GM15510 (cell line): Measurements from ENCODE around the gene SFXN5.

Experiments
- POLR2A ChIP-seq: IDR thresholded peaks from 3 replicates; pipeline ENCODE4 v1.6.1; 2011; ENCODE audit warnings: borderline replicate concordance; ENCODE audit not compliant: insufficient read length; ENCODE audit errors: extremely low read depth

The SFXN5 gene

DNA sequence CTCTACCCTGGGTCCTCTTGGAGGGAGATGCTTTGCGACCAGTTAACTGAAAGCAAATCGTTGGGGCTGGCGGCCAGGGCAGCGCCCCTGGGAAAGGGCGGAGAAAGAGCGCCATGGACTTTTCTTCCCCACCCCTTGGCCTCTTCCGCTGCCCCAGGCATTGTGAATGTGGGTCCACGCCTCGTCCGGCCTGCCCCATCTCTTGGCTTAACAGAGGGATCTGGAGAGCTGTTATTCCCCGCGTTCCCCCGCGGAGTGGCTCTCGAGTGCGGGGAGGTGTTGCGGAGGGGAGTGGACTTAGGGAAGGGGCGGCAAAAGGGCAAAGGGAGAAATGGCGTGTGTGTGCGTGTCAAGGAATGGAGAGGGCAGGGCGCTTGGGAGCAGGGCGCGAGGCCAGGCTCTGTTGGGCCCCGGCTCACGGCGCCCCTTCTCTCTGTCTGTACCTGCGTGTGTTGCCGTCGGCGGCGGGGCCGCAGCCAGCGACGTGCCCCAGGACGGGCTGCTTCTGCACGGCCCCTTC is 147.6 kb downstream of the SFXN5 start:
- TF ChIP-seq POLR2A, result no peak

DNA sequence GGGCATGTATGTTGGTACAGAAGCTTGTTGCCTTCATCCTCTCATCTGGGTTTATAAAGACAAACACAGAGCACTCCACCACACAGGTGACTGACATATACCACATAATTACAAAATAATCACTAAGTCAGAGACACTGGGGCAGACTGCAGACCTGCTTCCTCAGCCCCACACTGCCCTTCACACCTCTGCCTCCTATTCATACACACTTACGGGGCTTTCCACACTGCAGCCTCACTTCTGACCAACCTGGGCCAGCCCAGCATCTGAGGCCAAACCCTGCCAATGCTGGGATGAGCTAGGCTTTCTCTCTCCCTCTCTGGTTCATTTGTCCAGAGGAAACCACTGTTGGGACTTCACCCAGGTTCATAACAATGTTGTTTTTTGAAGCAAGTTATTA is 149.7 kb downstream of the SFXN5 start:
- no peak for TF ChIP-seq POLR2A

- no peak for TF ChIP-seq POLR2A
Observed at GRCh38 chr2:72921088-72921851, 150.2 kb downstream of the SFXN5 start.

GRCh38 chr2:72920318-72921087 is 151.0 kb downstream of the SFXN5 start:
- no peak for TF ChIP-seq POLR2A

DNA sequence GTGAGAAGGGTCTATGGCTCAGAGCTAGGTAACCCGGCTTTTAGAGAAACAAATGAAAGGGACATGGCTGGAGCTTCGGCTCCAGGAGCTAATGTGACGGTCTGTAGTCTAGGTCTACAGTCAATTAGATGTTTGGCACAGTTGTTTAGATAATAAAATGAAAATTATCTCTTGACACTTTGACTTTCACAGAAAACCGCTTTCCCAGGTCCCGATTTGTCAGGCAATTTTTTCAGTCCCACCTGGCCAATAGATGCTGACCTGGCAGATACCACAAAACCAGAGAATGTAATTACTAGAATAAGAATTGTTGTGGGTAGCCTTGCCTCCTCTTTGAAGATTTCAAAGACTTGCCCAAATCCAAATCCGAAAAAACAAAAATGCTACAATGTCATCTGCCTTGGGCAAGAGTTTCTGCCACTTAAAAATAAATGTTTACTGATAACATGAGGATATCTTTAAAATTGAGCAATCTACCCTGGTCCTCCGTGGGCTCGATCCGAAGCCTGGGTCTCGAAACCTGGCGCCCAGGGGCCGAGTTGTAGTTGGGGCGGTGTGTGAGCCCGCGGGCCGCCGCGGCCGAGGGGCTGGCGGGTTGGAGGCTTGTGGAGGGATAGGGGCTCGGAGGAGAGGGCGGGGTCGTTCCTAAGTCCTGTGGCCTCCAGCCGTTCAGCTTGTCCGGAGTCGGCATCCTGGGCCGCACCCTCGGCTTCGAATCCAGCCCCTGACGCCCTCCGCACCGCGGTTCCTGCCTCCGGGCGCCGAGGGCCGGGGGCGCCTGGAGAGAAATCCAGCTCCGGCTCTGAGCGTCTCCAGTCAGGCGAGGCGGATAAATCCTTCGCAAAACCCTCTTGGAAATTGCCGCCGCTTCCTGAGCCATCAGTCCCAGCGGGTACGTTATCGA is 151.8 kb downstream of the SFXN5 start:
- TF ChIP-seq POLR2A, result no peak

- TF ChIP-seq POLR2A, result no peak
Observed at GRCh38 chr2:72917877-72918553, 153.5 kb downstream of the SFXN5 start.

- peak; percentile 17 for TF ChIP-seq POLR2A
Observed at GRCh38 chr2:72917138-72917876, 154.2 kb downstream of the SFXN5 start, which contains the start of gene EMX1. EMX1 (plus strand) TSS chr2:72917519; CDS start chr2:72917853, 334 bp downstream.

DNA sequence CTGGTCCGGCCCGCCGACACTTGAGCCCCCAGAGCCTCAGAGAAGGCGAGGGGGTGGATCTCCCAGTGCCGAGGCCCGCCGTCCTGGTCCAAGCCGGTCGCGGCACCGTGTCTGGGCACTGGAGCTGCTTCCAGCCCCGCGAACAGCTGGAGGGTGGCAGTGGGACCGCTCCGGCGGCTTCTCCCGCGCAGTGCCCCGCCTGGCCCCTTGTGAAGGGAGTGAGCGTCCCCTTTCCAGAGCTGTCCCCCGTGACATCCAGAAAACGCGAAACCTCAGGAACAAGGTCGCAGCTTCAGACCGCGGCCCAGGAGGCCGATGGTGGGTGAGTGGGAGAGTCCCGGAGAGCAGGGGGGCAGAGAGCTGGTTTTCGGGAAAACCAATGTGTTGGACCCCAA is 154.8 kb downstream of the SFXN5 start:
- no peak for TF ChIP-seq POLR2A

- TF ChIP-seq POLR2A, result no peak
Observed at GRCh38 chr2:72915907-72916742, 155.4 kb downstream of the SFXN5 start.

DNA sequence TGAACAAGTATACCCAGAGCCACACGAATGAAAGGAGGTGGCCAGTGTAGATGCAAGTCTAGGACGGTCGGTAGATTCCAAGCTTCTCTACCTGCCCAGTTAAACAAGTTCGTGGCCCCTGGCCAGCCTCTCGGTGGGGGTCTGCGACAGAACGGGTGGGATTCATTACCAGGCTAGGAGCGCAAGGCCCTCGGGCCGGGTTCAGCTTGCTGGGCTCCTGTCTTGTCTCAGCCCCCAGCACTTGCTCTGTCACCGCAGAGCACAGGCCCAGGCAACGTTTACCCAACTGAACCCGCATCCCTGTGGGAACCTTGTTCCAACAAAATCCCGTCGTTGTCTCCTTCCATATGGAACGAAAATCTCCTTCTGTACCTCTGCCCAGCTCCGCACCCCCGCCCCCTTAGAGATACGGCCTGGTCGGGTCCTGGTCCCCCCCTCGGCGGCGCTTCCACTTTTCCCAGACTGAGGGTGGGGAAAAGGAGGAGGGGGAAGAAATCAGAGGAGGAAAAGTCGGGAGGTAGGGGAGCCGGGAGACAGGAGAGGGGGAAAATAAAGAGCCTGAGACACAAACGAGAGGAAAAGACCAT is 156.1 kb downstream of the SFXN5 start:
- TF ChIP-seq POLR2A, result no peak

GRCh38 chr2:72914589-72915319 is 156.8 kb downstream of the SFXN5 start:
- no peak for TF ChIP-seq POLR2A

DNA sequence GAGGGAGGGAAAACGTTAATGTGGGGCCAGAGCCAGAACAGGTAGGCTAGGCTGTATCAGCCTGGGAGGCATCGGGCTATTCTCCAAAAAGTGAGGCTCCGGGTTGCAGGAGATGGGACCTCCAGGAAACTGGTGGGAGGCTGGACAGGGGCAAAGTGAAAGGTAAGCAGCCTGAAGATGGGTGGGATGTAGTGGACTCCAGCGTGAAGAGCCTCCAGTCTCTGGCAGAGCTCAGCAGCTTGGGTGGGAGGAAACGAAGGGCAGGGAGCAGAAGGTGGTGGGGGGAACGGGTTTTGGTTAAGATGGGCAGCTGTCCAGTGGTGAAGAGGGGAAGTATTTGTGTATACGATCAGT is 157.3 kb downstream of the SFXN5 start:
- TF ChIP-seq POLR2A, result no peak
